Cerebellar cortex (tissue), 1 donor: ENCODE data around the gene MAPK12.
A peak's percentile ranks its signal among the peaks of the same experiment; 100 is the strongest.

Experiments used
- DNase-seq: peaks from one replicate; pipeline ENCODE4 v3.0.0-alpha.2; 2015; ENCODE audit warnings: low spot score

MAPK12 gene

DNA sequence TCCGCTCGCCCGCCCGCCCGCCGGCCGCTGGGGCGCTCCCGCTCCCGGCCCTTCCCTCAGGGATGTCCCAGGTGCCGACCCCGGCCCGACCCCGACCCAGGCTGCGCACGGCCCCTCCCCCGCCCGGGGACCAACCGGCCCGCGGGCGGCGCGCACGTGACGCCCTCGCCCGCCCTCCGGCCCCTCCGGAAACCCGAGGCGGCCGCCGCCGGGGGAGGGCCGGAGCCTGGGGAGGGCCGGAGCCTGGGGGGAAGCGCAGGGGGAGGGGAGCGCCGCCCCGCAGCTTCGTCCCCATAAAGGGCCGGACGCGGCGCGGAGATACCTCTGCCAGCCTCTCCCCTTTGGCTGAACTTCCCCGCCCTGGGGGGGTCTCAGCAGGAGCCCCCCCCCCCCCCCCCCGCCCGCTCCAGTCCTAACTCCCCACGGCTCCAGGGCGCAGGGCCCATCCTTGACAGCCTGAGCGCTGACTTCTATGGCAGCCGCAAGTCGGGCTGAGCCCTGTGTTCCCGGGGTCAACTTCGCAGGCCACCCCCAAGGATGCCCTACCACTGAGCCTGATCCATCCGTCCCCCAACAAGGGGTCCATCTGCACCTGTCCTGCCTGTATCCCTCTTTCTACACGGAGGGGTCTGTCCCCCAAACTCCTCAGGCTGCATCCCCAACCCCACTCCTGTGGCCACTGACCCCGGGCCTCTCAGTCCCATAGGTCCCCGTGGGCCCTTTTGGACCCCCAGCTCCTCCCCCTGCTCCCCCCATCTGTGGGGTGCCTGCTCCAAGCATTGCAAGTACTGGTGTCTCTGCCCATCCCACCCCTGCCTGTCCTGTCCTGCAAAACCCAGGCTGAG lies at the start of gene MAPK12:
Gene MAPK12 (minus strand): TSS at position 69 of the 845 bp plus-strand sequence. CDS start 174 bp downstream, outside the sequence.
- no peak for DNase-seq

DNA sequence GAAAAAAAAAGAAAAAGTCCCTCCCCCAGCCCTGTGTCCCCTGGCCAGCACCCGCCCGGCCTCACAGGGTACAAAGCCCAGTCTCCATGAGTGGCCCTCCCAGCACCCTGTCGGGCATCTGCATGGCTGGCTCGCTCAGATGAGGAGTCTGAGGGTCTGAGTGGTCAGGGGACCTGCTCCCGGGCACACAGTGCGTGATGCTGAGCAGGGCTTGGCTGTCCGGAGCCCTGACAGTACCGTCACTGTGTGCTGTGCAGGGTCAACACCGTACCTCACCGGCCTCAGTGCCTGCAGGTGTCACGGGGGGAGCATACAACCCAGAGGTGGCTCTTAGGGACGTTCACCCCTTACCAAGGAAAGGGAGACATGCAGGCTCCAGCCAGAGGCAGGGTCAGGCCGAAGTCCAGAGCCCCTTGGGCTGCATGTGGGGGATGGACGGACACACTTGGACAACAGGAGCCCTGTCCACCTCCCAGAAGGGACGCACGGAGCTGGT lies 49.5 kb upstream of the MAPK12 start:
- no peak for DNase-seq

DNA sequence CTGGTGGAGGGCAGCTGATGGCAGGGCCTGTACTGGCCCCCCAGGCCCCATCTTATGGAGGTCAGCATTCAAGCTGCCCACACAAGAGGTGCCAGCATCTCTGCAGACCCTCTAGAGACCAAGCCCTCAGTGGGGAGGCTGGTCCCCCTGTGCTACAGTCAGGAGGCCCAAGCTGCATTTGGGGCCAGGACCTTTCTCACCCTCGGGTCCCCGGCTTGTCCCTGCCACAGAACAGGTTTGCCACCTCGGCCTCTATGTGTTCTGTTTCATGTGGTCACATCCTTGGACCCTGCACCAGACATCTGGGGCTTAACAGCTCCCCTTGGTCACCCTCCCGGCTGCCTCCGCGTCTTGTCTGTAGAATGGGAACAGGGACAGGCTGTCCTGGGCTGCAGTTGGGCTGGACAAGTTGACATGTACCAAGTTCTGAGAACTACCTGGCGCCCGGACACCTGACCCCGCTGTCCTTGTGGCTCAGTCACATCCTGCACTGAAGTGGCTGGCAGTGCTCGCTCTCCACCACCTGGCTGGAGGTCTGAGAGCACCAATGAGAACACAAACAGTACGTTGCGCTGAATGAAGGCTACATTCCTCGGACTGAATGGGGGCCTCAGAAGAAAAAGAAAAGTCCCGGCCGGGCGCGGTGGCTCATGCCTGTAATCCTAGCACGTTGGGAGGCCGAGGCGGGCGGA lies 48.7 kb upstream of the MAPK12 start:
- no peak for DNase-seq

DNA sequence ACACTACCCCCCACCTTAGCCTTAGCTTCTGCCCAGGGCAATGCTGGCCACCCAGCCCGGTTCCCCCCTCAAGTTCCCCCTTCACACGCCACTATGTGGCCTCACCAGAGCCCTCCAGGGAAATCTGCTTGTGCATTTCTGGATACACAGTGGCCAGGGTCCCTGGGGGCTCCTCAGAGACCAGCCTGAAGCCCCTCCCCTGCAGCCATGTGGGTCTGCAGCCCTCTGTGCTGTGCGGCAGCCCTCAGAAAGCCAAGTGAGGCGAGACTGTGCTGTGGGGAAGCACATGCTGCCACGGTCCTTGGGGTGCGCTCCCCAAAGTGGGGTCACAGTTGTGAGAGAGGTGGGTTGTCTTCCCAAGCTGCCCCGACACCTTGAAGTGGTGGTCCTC lies 48.1 kb upstream of the MAPK12 start:
- DNase-seq: no peak

DNA sequence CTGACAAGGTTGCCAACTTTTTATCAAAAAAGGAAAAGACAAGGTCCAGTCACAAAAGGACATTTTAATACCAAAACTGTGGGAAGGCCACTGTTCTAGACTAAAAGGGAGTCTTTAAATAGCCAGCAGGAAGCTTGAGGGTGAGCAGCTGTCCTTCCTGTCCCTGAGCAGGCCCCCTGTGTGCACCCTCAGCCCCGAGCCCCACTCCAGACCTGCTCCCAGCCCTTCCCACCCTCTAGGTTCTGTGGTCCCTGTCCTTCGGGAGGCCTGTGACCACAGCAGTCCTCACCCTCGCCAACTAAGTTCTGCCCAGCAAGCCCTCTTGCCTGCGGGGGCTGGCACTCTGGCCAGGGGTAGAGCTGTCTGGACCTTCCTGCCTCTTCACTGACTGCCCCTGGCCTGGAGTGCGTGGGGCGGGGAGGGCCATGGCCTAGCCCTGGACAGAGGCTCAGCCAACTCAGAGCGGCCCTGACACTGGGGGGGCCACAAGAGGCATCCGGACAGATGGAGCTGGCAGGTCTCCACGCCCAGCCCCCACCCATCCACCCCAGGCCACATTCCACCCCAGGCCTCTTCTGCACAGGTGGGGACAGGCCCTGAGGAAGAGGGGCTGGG lies 47.6 kb upstream of the MAPK12 start:
- no peak for DNase-seq

DNA sequence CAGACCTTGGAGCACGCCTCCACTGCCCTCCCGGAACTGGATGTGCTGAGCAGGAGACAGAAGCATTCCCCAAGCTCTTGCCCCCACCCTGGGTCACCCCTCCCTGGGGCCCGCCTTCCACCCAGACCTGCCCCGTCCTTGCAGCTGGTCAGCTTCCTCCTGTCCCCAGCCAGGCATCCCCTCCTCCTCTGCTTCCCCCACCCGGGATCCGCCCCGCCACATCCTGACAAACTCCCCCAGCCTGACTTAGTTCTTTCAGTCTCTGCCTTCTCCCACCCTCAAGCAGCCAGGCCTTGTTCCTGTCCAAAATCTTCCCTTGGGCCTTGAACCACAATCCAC lies 47.1 kb upstream of the MAPK12 start:
- DNase-seq: peak; percentile 70

DNA sequence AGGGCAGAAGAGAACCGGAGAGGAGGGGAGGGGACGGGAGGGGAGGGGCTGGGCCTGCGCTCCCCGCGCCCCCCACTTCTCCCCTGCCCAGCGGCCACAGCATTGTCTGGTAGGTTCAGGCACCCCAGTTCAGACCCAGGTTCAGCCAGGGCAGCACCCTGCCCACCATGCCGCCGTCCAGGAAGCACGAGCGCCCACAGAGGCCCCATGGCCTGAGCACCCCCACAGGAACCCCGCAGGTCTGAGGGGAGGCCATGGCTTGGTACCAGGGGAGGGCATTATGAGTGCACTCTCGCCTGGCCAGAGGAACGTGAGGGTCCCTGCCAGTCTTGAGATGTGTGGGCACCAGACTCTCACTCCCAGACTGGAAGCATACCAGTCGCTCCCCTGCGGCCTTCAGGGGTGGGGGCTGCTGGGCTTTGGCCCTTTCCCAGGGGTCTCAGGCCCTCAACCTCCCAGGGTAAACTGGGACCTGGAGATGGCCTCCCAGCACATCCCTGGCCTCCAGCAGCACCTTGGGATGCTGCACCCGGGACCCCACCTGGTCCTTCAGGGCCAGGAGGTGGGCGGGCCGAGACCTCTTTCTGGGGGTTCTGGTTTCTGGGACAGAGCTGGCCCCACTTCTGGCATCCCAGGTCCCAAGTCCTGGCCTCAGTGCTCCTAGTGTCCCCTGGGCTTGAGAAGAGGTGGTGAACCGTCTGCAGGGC lies 46.6 kb upstream of the MAPK12 start:
- no peak for DNase-seq

DNA sequence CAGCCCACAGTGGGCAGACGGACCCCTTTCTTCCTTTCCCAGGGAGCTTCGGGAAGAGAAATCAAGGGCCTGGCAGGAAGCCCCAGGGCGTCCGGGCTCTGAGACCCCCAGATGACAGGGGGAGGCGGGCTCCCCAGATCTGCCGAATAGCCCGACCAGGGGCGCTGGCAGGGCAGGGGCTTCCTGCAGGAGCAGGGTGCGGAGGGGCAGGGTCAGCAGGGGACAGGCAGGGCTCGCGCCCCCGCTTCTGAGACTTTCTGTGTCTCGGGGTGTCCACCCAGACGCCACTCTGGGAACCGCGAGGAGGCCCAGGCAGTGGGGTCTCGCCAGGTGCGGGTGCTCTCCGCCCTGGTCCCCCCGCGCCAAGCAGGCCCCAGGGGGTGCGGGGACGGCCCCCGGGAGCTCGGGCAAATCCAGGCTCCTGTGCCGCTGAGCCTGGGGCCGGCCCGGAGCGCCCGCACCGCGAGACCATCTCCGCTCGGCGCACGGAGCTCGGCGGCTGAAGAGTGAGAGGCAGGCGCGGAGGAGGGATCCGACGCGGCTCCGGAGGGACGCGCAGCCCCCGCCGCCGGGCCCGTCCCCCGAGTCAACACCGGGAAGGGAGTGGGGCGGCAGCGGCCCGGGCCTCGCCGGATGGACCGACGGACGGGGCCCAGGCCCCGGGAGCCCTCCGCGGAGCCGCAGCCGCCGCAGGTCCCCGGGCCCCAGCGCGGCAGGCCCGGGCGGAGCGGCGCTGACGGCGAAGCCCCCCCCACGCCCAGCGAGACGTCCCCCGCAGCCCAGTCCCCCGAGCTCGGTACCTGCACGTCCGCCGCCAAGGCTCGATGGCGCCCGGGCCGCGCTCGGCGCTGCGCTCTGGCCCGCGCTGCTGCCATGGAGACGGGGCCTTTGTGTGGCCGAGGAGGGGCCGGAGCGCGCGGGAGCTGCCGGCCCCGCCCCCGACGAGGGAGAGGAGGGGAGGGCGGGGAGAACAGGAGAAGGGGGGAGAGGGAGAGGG lies 45.6 kb upstream of the MAPK12 start, which contains the start of gene PLXNB2:
Gene PLXNB2 (minus strand): TSS at position 894 of the 997 bp plus-strand sequence. CDS start 17,062 bp downstream, outside the sequence.
- peak; percentile 82 for DNase-seq

DNA sequence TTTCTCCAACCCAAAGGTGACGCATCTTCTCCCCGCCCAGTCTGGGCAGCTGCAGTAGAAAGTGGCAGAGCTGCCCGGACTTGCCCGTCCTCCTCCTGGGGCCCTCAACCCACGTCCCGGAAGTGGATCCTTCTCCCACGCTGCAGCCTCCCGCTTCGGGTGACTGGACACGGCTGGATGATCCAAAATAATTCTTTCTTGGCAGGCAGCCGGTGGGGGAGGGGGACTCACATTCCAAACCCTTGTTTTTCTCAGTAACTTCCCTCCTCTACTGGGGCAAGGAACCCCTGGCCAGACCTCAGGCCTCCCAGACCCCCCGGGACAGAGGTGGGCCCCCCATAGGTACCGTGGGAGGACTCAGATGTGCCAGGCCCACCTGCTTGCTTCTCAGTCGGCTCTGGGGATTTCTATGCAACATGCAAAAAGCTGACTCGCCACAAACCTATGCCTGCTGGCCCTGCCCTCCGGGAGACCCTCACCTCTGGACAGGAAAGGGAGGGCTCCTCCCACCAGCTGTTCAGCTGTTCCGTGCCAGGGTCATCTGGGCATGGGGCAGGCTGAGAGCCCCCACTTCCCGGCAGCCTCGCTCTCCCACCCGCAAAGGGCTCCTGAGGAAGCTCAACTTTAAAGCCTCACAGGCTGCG lies 44.6 kb upstream of the MAPK12 start:
- DNase-seq: peak; percentile 52

DNA sequence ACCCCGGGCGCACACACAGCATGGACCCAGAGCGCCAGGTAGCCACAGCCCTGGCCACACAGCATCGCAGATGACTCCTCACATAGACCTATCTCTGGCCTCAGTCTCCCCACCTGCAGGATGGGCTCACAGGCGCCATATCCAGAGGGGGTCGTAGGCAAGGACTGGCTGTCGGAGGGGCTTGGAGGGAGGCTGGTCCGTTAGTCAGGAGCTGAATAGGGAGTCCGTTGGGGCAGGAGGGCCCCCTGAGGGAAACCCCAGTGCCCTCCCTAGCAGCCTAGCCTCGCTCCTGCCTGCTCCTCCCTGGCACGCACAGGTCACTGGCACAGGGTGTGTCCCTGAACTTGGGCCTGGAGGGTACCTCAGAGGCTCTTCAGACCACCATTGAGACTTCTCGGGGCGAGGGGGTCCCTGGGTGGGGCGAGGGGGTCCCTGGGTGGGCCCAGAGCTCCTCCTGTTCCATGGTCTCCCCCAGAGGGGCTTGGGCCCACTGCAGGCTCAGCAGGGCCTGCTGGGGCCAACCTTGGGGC lies 44.0 kb upstream of the MAPK12 start:
- DNase-seq: no peak

DNA sequence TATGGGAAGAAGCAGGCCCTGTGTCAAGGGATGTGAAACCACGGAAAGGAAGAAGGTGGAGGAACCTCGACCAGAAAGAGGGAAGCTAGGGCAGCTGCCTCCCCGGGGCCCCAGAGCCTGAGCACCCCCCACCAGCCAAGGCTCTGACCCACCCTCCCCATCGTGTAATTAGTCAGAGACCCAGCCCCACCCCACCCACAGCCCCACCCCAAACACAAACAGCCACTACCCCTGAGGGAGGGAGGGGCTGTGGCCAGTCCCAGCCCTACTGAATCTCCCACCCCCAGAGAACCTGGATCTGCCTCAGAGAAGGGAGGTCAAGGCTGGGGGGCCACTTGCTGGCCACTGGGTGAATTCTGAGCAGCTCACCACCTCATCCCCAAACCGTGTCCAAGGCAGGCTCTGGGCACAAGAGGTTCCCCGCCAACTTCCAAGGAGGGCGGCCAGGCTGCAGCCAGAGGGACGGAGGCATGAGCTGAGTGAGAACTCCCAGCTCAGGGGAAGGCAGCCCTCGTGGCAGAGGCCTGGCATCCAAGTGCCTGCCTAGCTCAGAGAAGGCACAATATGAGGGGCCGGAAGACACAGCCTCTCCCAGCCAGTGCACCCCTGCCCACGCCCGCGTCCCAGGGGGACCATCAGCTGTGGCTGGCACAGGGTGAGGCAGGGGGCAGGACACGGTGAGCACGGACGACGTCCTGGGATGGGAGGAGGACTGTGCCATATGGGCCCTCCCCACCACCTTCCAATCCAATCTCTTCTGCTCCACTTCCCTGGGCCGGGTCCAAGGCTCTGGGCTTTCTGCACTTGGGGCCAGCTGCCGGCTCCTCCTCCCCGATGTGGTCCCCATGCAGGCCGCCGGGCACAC lies 43.3 kb upstream of the MAPK12 start:
- DNase-seq: peak; percentile 93

DNA sequence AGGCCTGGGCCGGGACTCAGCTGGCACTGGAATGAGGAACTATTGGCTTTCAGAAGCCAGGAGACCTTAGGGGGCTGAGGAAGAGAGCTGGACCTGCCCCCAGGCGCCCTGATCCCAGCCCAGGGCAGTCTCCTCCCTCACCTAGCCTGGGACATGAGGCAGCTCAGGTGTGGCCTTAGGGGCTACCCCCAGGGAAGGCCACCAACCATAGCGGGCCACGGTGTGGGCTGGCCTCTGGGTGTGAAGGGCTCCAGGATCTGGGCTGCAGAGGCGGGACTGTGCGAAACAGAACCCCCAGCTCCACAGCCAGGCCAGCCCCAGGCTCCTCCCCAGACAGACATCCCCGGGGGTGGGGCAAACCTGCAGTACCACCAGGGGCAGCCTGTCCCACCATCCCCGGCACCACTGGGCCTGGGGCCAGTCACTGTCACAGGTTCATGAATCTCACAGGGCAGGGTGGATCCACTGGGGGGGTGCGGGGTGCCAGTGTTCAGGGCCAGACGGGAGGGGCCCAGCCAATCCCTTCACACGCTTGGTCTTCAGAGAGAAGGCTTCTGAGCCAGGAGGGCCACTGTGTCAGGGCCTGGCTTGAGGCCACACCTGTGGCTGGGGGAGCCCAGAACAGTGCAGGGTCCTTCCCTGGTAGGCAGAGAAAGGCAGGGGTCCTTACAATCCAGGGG lies 42.5 kb upstream of the MAPK12 start:
- DNase-seq: peak; percentile 61

DNA sequence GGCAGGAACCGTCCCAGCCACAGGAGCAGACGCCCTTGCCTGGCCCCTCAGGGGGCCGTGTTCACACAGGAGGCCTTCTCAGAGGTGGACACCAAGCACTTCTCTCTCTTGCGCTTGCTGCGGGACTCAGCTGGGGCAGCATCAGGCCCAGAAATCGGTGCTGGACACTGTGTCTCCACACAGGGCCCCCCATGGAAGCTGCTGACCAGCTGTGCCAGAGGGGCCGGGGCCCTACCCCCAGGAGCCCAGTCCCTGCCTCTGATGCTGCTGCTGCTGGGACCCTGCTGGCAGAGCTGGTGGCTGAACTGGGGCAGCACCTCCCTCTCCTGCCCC lies 42.0 kb upstream of the MAPK12 start:
- no peak for DNase-seq

DNA sequence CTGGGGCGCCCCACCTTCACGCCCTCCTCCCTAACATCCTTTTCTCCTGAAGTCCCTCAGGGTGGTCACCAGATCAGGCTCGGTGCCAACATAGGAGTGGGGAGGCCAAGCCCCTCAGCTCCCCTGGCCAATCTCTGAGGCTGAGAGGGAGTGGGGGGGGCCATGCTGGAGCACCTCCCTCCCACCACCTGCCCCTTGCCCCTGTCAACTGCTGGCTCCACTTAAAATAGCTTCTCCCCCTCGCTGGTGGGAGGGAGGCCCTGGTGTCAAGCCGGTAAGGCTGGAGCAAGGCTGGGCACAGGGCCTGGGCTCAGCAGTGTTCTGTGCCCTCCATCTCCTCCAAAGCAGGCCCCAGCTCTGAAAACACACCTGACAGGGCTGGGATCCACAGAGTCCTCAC lies 41.1 kb upstream of the MAPK12 start:
- DNase-seq: peak; percentile 64

DNA sequence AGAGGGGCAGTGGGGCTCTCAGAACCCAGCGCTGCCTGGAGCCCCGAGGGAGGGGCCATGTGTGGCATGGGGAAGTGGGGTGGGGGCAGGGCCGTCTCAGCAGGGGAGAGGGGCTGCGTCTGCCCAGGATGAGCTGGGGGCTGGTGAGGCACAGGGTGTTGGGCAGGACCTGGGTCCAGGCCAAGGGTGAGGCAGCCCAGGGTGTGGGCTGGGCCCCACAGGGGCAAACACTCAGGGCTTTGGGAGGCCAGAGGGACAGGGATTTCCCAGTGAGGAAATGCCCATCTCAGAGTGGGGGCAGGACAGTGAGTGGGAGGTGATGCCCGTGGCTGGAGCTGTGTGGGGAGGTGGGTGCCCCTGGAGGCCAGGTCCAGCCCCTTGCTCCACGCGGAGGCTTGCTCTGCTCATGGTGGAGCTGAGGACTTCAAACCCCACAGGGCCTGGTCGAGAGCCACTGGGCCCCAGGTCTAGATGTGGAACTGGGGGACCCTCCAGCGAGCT lies 40.6 kb upstream of the MAPK12 start:
- peak; percentile 7 for DNase-seq

DNA sequence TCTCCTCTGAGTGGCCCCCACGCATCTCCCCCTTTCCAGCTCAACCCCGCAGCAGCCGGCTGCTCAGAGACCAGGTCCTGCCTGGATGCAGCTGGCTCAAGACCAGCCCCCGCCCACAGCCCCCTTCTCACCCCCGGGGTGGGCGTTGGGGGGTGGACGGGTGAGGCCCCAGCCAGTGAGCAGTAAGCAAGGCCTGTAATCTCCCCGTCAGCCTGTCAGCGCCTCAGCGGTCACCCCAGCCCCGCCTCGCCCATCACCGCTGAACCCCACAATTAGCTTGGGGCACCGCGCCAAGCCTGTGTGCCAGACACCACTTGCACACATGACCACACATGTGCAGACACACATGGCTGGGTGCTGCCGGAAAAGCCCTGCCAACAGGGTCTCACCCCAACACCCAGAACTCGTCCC lies 40.1 kb upstream of the MAPK12 start:
- peak; percentile 10 for DNase-seq

DNA sequence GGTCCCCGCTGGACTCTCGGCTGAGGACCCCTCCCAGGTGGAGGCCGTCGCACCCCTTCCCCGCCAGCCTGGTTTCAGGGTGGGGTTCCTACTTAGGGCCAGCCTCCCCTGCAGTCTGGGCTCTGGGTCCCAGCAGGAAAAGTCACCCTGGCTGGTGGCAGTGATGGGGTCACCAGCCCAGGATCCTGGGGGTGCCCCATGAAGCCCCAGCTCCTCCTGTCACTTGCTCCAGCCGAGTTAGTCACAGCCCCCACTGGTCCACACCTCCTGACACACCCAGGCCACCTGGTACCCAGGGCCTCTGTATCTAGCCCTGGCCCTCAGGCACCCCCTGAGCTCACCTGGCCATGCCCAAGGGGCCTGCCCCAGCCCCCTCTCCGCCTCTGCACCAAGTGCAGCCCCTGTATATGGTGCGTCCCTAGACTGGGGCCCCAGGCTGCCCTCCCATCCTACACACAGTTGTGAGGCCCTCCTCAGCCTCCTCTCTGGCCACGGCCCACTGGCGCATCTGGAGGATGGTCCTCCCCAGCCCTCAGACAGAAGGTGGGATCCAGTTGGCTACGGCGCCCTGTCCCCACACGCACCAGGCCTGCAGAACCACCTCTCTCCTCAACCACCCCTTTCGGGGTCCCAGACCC lies 39.3 kb upstream of the MAPK12 start:
- no peak for DNase-seq
